ENCODE results near the gene RIPPLY2. TPM values are rescaled to one million over a fixed set of nuclear protein-coding genes. Genes with fewer than 3 reads are reported as not detected.

RIPPLY2 gene
- total RNA-seq, 1 donor: not detected

- TF ChIP-seq CTCF (IDR thresholded peaks at IDR 0.05; ENCODE audit: insufficient read depth, low read depth, low read length): no peak
- no peak overlapping the region for H3K4me3 ChIP-seq (ENCODE audit: low read depth, low read length)
- DNase-seq (ENCODE audit: low read depth): no peak
These were observed 26.6 kb downstream of the RIPPLY2 start for GRCh38 chr6:83879746-83880145.

GRCh38 chr6:83883240-83883639 is 30.1 kb downstream of the RIPPLY2 start:
- TF ChIP-seq CTCF (IDR thresholded peaks at IDR 0.05; ENCODE audit: insufficient read depth, low read depth, low read length): no peak
- no peak for DNase-seq (ENCODE audit: low read depth)
- no peak overlapping the region for H3K4me3 ChIP-seq (ENCODE audit: low read depth, low read length)

- H3K4me3 ChIP-seq (ENCODE audit: low read depth, low read length): no peak overlapping the region
- TF ChIP-seq CTCF (IDR thresholded peaks at IDR 0.05; ENCODE audit: insufficient read depth, low read depth, low read length): peak; percentile 65
- DNase-seq (ENCODE audit: low read depth): peak; percentile 49
These were observed 31.4 kb downstream of the RIPPLY2 start for GRCh38 chr6:83884523-83884922.

- no peak for DNase-seq (ENCODE audit: low read depth)
- TF ChIP-seq CTCF (IDR thresholded peaks at IDR 0.05; ENCODE audit: insufficient read depth, low read depth, low read length): no peak
- no peak overlapping the region for H3K4me3 ChIP-seq (ENCODE audit: low read depth, low read length)
These were observed 32.8 kb downstream of the RIPPLY2 start for GRCh38 chr6:83885984-83886383.

- no peak for DNase-seq (ENCODE audit: low read depth)
- no peak for TF ChIP-seq CTCF (IDR thresholded peaks at IDR 0.05; ENCODE audit: insufficient read depth, low read depth, low read length)
- H3K4me3 ChIP-seq (ENCODE audit: low read depth, low read length): no peak overlapping the region
These were observed 36.5 kb downstream of the RIPPLY2 start for GRCh38 chr6:83889621-83890020.

GRCh38 chr6:83890520-83890919 is 37.4 kb downstream of the RIPPLY2 start:
- no peak overlapping the region for H3K4me3 ChIP-seq (ENCODE audit: low read depth, low read length)
- DNase-seq (ENCODE audit: low read depth): no peak
- no peak for TF ChIP-seq CTCF (IDR thresholded peaks at IDR 0.05; ENCODE audit: insufficient read depth, low read depth, low read length)

- no peak for DNase-seq (ENCODE audit: low read depth)
- no peak for TF ChIP-seq CTCF (IDR thresholded peaks at IDR 0.05; ENCODE audit: insufficient read depth, low read depth, low read length)
- no peak overlapping the region for H3K4me3 ChIP-seq (ENCODE audit: low read depth, low read length)
These were observed 38.4 kb downstream of the RIPPLY2 start for GRCh38 chr6:83891586-83891985.

Measured in fibroblast of villous mesenchyme (primary cell).